Upper lobe of left lung (tissue), 6 donors: ENCODE measurements around the gene GPATCH8. TPM values are rescaled to one million over a fixed set of nuclear protein-coding genes. Genes with fewer than 3 reads are reported as not detected.

Experiments used
- ATAC-seq, 2 donors: fragments of 200-7000 bp; cut with Tn5 transposase; one replicate each; pipeline ENCODE4 v1.9.1; 2022; ENCODE audit warnings: mild to moderate bottlenecking in 2 of 2, moderate library complexity in 2 of 2; ENCODE audit not compliant: low FRiP score in 2 of 2
- DNase-seq, 2 donors: peaks; one replicate each; pipeline ENCODE4 v3.0.0-alpha.2; 2019 to 2020
- H3K27ac ChIP-seq, 4 donors: fragments of 200-600 bp; sonication (generic); one replicate each; pipeline ENCODE4 v1.5.1; 2016 to 2019
- H3K27me3 ChIP-seq, 4 donors: fragments of 200-600 bp; sonication (generic); one replicate each; pipeline ENCODE4 v1.5.1; 2017 to 2019
- H3K36me3 ChIP-seq, 4 donors: fragments of 200-600 bp; sonication (generic); one replicate each; pipeline ENCODE4 v1.5.1; 2016 to 2019
- H3K4me1 ChIP-seq, 4 donors: fragments of 200-600 bp; sonication (generic); one replicate each; pipeline ENCODE4 v1.5.1; 2018 to 2019
- H3K4me3 ChIP-seq, 4 donors: fragments of 200-600 bp; sonication (generic); one replicate each; pipeline ENCODE4 v1.5.1; 2017 to 2019; ENCODE audit warnings: mild to moderate bottlenecking in 2 of 4, moderate library complexity in 1 of 4
- H3K9me3 ChIP-seq, 4 donors: fragments of 200-600 bp; sonication (generic); one replicate each; pipeline ENCODE4 v1.5.1; 2018 to 2019
- EP300 ChIP-seq, 4 donors: sonication (generic); formaldehyde crosslinking; IDR thresholded peaks; one replicate each; pipeline ENCODE4 v1.5.1; 2017; ENCODE audit warnings: antibody characterized with exemption in 4 of 4, control low read depth in 2 of 4
- POLR2A ChIP-seq, 4 donors: fragments of 450-650 bp; IDR thresholded peaks; one replicate each; pipeline ENCODE4 v1.5.1; 2016 to 2017; ENCODE audit warnings: antibody characterized with exemption in 4 of 4, mild to moderate bottlenecking in 2 of 4
- POLR2AphosphoS5 ChIP-seq, 2 donors: sonication (generic); formaldehyde crosslinking; IDR thresholded peaks; one replicate each; pipeline ENCODE4 v1.5.1; 2017; ENCODE audit warnings: antibody characterized with exemption in 2 of 2
- WGBS, 2 donors: methylation state at CpG; one replicate each; pipeline ENCODE4 v1.1.5; 2017 to 2018; 5-methylcytosine and 5-hydroxymethylcytosine counted together
- total RNA-seq, 6 donors: library from RNA; depleted of rRNA in 4 of 6; stranded (reverse); fragments of >200 nt in 4 of 6; gene quantifications; one replicate each; pipeline versions ENCODE4 v1.1.0 to v1.2.1, GENCODE V29; 2016 to 2021
- TF ChIP-seq, protein P1 (sequence below), 6 experiments: fragments of 450-650 bp in 4 of 6; fragments of 200-600 bp in 2 of 6; sonication (generic) in 2 of 6; IDR thresholded peaks; one replicate each; pipeline ENCODE4 v1.5.1; 2016 to 2019; ENCODE audit warnings: antibody characterized with exemption in 6 of 6
- donor health status: DM: no; HTN: no; CAD: no; lungs with moderate emphysema.
- donor health status: DM: no; HTN: yes; CAD: no; lungs with severe emphysema.

The GPATCH8 gene
- total RNA-seq, 6 donors from 2014 or later: 27.2 to 74.5 (median 44.1) TPM

DNA sequence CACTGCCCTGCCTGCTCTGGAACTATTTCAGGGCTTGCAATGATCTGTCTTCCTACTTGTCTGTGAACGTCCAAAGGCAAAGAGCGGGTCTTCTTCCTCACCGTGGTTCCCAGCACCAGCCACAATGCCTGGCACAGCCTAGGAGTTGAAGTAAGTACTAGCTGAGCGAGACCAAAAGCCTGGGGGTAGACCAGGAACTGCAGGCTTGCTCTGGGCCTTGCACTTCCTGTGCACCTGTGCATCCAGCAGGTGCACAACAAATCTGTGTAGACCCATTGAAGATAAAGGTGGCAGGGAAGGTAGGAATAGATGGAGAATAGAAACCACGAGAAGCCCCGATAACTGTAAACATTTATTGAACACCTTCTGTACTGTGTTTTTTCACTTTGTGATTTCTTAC lies 144.2 kb downstream of the GPATCH8 start:
- 67 to 77% methylated on average over 6 of the region's 6 CpGs for WGBS, 2 donors
- DNase-seq (no peak), ATAC-seq (no peak)
- TF ChIP-seq POLR2A (IDR thresholded peaks at IDR 0.05) (no peak), EP300 (IDR thresholded peaks at IDR 0.05) (no peak), POLR2AphosphoS5 (IDR thresholded peaks at IDR 0.05) (no peak)
- TF ChIP-seq, protein P1, sequence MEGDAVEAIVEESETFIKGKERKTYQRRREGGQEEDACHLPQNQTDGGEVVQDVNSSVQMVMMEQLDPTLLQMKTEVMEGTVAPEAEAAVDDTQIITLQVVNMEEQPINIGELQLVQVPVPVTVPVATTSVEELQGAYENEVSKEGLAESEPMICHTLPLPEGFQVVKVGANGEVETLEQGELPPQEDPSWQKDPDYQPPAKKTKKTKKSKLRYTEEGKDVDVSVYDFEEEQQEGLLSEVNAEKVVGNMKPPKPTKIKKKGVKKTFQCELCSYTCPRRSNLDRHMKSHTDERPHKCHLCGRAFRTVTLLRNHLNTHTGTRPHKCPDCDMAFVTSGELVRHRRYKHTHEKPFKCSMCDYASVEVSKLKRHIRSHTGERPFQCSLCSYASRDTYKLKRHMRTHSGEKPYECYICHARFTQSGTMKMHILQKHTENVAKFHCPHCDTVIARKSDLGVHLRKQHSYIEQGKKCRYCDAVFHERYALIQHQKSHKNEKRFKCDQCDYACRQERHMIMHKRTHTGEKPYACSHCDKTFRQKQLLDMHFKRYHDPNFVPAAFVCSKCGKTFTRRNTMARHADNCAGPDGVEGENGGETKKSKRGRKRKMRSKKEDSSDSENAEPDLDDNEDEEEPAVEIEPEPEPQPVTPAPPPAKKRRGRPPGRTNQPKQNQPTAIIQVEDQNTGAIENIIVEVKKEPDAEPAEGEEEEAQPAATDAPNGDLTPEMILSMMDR (IDR thresholded peaks at IDR 0.05): no peak
- H3K27ac ChIP-seq: no peak overlapping the region
- H3K9me3 ChIP-seq: no peaks in the 10 kb centered on the region
- peaks cover 11 to 30% (median 18%) of the 10 kb centered on the region in 4 donors for H3K4me1 ChIP-seq
- H3K36me3 ChIP-seq: no peaks in the 10 kb centered on the region
- no peak overlapping the region for H3K4me3 ChIP-seq
- H3K27me3 ChIP-seq: peaks cover 0 to 9% (median 3%) of the 10 kb centered on the region in 4 donors

DNA sequence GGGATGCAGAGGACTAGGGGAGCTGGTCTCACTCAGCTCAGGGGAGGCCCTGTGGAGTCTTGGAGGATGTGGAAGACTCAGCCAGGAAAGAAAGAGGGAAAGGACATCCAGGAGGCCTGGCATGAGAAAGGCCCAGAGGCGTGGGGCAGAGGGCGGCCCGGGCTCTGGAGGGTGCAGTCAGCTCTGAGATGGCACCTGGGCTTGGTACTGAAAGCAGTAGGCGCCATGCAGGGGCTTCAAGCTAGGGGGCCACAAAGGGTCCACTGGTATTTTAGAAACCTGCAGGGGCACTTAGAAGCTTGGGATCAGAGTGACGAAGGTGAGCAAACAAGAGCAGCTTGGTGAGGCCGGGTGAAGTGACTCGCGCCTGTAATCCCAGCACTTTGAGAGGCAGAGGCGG lies 145.1 kb downstream of the GPATCH8 start:
- DNase-seq: no peak
- no peak overlapping the region for H3K4me3 ChIP-seq
- no peaks in the 10 kb centered on the region for H3K9me3 ChIP-seq
- no peak for ATAC-seq
- TF ChIP-seq POLR2A (IDR thresholded peaks at IDR 0.05) (no peak), POLR2AphosphoS5 (IDR thresholded peaks at IDR 0.05) (no peak), EP300 (IDR thresholded peaks at IDR 0.05) (no peak)
- TF ChIP-seq, protein P1 (IDR thresholded peaks at IDR 0.05): no peak
- WGBS, 2 donors: 89 to 90% methylated on average over 9 of the region's 9 CpGs
- peaks cover 0 to 6% (median 1%) of the 10 kb centered on the region in 4 donors for H3K36me3 ChIP-seq
- no peak overlapping the region for H3K27ac ChIP-seq
- H3K27me3 ChIP-seq: peaks cover 0 to 7% (median 3%) of the 10 kb centered on the region in 4 donors
- H3K4me1 ChIP-seq: peaks cover 10 to 28% (median 12%) of the 10 kb centered on the region in 4 donors

DNA sequence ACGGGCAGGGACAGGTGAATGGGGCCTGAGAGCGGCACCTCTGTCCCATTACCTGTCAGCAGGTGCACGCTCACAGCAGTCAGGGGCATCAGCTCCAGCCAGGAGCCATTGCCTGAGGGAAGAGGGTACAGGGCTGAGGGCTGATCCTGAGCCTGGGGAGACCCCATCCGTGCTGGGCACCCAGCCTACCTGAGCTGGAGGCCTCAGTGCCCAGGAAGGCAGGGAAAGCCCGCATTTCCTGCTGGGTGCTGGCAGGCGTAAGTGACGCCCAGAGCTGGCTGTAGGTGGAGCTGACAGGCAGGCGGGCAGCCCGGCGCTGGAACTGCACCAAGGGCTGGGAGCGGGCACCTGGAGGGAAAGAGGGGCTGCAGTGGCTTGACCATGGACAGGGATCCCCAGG lies 147.0 kb downstream of the GPATCH8 start:
- Histone ChIP-seq H3K4me1 (peaks cover 0 to 14% (median 0%) of the 10 kb centered on the region in 4 donors), H3K27me3 (no peaks in the 10 kb centered on the region), H3K9me3 (no peaks in the 10 kb centered on the region), H3K27ac (no peak overlapping the region), H3K4me3 (no peak overlapping the region), H3K36me3 (peaks cover 9 to 24% (median 19%) of the 10 kb centered on the region in 4 donors)
- 86 to 92% methylated on average over 9 to 11 of the region's 11 CpGs for WGBS, 2 donors
- ATAC-seq (no peak), DNase-seq (peak in 1 of 2 donors; percentile 66)
- TF ChIP-seq EP300 (IDR thresholded peaks at IDR 0.05) (no peak), POLR2A (IDR thresholded peaks at IDR 0.05) (no peak), POLR2AphosphoS5 (IDR thresholded peaks at IDR 0.05) (no peak)
- TF ChIP-seq, protein P1 (IDR thresholded peaks at IDR 0.05): no peak

DNA sequence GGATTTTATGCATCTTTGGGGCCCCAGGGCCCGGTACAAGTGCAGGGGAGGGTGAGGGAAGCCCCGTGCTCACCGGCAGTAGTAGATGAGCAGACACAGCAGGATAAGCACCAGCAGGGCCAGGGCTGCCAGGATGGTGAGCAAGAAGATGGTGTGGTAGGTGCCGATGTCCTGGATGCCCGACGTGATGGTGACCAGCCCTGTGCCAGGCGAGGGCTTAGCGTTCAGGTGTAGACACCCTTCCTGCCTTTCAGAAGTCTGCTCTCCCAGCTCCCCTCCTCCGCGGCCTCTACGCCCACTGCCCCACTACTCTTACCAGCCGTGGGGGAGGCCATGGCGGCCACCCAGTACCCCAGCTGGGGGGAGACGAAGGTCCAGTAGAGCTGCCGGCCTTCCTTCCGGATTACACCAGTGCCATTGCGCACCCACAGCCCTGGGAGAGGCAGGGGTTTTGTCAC lies 147.5 kb downstream of the GPATCH8 start:
- H3K4me1 ChIP-seq: peaks cover 0 to 14% (median 0%) of the 10 kb centered on the region in 4 donors
- H3K27ac ChIP-seq: no peak overlapping the region
- H3K27me3 ChIP-seq: no peaks in the 10 kb centered on the region
- DNase-seq: peak in 1 of 2 donors; percentile 55
- peaks cover 14 to 30% (median 24%) of the 10 kb centered on the region in 4 donors for H3K36me3 ChIP-seq
- no peak for ATAC-seq
- H3K9me3 ChIP-seq: no peaks in the 10 kb centered on the region
- 74 to 84% methylated on average over 12 to 15 of the region's 17 CpGs for WGBS, 2 donors
- no peak overlapping the region for H3K4me3 ChIP-seq
- TF ChIP-seq POLR2A (IDR thresholded peaks at IDR 0.05) (no peak), POLR2AphosphoS5 (IDR thresholded peaks at IDR 0.05) (no peak), EP300 (IDR thresholded peaks at IDR 0.05) (no peak)
- TF ChIP-seq, protein P1 (IDR thresholded peaks at IDR 0.05): no peak
